NCI-H2171 (cell line): Measurements from ENCODE around the gene SKA1.
"Not testable (repeated sequence)": the region's sequence is repeated elsewhere in the genome, so short reads cannot be mapped to it uniquely, and the experiment has no call there.

Source experiments
- DNase-seq: peaks from one replicate; lab custom pipeline; 2025; lab: John Stamatoyannopoulos, UW

Gene SKA1

DNA sequence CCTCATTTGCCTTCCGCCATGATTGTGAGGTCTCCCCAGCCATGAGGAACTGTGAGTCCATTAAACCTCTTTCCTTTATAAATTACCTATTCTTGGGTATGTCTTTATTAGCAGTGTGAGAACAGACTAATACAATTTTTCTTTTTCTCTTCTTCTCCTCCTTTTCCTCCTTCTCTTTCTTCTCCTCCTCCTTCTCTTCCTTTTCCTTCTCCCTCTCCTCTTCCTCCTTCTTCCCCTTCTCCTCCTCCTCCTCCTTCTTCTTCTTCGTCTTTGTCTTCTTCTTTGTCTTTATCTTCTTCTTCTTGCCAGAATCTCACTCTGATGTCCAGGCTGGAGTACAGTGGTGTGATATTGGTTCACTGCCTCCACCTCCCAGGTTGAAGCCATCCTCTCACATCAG, 20.2 kb downstream of the SKA1 start:
- DNase-seq = no peak

- DNase-seq = no peak
Measured at GRCh38 chr18:50396005-50396660, 21.3 kb downstream of the SKA1 start.

DNA sequence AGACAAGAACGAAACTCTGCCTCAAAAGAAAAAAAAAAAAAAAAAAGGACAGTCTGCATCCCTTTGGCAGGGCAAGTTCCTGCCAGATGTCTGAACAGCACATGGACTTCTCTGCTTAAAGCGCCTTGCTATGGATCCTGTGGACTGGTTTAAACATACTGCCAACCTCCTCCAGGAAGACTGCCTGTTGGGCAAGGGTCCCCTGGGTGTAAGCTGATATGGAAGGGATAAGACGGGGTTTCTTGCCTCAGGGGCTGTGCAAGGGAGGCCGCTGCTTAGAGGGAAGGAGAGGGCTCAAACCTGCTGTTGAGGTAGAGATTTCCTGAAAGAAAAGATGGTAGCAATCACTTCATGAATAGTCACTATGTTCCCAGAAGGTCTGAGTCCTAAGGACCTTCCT, 22.2 kb downstream of the SKA1 start:
- peak; percentile 69 for DNase-seq

GRCh38 chr18:50398099-50398498, 23.3 kb downstream of the SKA1 start:
- no peak for DNase-seq

GRCh38 chr18:50398947-50399346, 24.1 kb downstream of the SKA1 start:
- no peak for DNase-seq

DNA sequence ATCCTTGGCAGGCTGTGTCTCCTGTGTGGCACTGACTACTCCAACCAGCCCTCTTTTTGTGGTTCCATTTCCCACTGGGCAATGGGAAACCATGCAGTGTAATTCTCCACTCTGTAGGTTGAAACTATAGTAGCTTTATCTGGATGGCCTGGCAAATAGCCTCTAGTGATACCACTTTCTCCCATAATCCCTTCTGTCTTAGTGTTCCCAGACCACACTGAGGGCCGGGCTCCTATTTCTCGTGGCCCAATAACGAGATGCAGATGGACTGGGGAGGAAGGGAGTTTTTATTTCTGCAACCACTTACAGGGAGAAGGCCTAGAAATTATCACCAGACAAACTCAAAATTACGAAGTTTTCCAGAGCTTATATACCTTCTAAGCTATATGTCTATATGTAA, 24.7 kb downstream of the SKA1 start:
- no peak for DNase-seq

DNA sequence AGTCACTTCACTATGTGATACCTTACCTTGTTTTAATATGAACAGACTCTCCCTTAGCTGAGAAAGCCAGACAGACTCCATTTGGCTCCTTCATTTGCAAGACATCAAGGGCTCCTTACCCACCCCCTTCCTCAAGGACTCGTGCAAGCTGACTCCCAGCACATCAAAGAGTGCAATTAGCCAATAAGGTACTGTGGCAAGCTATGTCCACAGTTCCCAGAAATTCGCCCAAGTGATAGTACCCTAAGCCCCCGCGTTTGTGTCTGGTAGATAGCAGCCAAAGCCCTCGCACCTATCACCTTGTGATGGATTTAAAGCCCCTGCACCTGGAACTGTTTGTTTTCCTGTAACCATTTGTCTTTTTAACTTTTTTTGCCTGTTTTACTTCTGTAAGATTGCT, 25.6 kb downstream of the SKA1 start:
- DNase-seq = not testable (repeated sequence)

- DNase-seq = no peak
Measured at GRCh38 chr18:50401295-50401694, 26.4 kb downstream of the SKA1 start.

DNA sequence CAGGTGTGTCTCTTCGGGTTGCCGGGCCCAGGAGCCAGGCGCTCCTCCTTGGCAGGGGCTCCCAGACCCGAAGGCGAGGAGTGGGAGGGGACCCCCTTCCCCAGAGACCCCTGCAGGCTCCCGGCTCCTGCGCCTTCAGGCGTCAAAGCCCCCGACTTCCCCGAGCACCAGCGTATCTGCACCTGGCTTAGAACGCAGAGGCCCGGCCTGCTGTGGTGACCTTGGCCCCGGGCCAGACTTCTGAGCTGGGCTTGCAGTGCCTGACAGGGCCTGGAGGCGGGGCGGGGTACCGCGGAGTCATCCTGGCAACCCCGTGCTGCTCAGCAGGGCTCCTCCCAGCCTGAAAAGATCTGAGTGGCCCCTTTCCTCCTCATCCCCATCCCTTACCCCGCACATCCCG, 27.0 kb downstream of the SKA1 start:
- peak; percentile 34 for DNase-seq

- not testable (repeated sequence) for DNase-seq
Measured at GRCh38 chr18:50404752-50405581, 30.1 kb downstream of the SKA1 start.

- DNase-seq = no peak
Measured at GRCh38 chr18:50405582-50406271, 30.9 kb downstream of the SKA1 start.

GRCh38 chr18:50409236-50409635, 34.4 kb downstream of the SKA1 start:
- DNase-seq = no peak

DNA sequence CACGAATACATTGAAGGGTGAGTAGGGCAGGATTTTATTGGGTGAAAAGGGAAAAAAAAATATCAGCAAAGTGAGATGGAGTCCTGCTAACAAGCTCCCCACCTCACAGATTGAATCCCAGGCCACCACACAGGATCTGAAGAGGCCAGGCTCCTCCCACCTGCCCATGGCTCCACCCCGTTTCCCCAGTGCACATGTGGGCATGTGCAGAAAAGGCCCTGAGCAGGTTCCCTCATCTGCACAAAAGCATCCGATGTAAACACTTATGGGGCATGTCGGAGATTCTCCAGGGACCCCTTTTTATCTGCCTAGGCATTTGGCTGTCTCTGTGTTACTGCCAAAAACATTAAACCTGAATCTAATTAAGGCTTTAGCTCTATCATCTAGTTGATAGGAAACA, 35.2 kb downstream of the SKA1 start:
- peak; percentile 44 for DNase-seq

- no peak for DNase-seq
Measured at GRCh38 chr18:50410894-50411293, 36.0 kb downstream of the SKA1 start.

DNA sequence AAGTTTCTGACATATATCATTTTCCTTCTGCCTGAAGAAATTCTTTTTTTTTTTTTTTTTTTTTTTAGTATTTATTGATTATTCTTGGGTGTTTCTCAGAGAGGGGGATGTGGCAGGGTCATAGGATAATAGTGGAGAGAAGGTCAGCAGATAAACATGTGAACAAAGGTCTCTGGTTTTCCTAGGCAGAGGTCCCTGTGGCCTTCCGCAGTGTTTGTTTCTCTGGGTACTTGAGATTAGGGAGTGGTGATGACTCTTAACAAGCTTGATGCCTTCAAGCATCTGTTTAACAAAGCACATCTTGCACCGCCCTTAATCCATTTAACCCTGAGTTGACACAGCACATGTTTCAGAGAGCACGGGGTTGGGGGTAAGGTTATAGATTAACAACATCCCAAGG, 42.0 kb downstream of the SKA1 start:
- DNase-seq = not testable (repeated sequence)

DNA sequence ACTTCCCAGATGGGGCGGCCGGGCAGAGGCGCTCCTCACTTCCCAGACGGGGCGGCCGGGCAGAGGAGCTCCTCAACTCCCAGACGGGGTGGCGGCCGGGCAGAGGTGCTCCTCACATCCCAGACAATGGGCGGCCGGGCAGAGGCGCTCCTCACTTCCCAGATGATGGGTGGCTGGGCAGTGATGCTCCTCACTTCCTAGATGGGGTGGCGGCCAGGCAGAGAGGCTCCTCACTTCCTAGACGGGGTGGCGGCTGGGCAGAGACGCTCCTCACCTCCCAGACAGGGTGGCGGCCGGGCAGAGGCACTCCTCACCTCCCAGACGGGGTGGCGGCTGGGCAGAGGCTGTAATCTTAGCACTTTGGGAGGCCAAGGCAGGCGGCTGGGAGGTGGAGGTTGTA, 42.9 kb downstream of the SKA1 start:
- DNase-seq = not testable (repeated sequence)

DNA sequence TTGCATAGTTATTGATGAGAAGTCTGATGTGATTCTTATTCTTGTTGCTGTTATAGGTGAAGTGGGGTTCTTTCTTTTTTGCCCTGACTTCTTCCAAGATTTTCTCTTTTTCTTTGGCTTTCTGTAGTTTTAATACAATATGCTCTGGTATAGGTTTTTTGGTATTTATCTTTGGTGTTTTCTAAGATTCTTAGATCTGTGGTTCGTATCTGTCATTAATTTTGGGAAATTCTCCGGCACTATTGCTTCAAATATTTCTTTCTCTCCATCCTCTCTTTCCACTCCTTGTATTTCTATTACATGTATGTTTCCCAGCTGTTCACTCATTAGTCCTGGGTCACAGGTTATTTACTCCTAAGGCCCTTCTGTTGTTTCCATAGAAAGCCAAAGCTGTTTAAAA, 43.8 kb downstream of the SKA1 start:
- DNase-seq = no peak

- no peak for DNase-seq
Measured at GRCh38 chr18:50422286-50422898, 47.5 kb downstream of the SKA1 start.

DNA sequence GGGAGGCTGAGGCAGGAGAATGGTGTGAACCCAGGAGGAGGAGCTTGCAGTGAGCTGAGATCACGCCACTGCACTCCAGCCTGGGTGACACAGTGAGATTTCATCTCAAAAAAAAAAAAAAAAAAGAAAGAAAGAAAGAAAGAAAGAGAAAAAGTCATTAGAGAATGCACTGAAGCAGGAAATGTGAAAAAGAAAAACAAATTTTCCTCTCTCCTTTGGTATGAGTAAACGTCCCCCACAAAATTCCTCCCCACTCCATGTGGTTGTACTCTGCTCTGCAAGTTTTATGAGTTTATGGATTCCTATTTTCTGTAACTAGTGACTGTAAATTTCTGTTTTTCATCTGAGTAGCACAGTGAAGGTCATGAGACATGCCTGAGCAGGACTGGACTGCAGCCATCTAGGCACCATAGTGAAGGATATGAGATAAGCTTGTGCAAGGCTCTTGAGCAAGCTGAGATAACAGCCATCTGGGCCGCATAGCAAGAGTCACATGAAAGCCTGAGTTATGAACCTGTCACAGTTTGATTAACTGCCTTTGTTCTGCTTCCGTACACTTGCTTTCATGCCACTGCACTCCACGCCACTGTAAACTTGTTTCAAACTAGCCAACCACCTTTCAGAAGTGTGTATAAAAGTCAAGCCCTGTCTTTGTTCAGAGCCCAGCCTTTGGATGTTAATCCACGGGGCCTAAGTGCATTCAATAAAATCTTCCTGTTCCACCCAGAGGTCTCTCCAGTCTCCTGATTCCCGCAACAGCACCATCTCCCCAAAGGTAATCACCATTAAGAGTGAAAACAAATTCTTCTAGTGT, 50.2 kb downstream of the SKA1 start:
- peak; percentile 7 for DNase-seq

DNA sequence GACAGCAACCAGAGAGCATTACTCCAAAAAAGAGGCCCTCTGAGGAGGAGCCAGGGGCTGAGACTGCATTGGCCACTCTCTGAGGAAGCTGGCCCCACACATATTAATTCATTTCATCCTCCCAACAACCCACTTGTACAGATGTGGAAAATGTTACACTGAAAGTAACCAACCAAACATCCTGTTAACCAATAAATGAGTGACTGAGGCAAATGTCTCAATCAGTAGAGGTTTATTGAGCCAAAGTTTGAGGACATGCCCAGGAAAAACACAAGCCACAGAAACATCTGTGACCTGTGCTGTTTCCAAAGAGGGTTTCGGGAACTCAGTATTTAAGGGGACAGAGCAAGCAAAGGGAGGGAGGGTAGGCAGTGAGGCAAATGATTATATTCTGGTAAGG, 53.0 kb downstream of the SKA1 start:
- no peak for DNase-seq

DNA sequence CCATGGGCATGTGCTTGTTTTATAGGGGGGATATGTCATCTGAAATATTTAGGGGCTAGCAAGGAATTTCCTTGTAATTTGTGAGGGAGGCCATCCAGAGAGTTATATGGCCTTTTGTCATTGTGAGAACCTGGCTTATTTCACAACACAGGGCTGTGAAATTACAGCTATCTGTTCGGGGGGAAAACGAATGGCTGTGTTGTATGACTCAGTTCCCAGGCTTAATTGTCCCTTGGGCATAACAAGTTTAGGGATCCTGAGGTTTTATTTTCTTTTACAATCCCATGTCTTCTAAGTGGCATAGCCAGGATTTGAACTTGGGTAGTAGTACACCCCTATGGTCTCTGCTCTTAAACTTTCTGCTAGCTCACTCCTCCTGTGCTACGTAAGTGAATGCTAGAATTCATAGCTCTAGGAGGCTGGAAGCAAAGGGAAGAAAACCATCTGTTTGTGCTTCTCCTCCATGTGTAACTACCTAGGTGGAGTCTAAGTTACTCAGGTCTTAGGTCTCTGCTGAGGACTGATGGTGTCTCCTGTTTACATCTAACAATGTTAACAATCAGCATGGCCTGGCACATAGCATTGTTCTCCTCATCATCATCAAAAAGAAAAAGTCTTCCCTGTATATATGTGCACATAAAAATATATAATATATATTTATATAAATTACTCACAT, 53.8 kb downstream of the SKA1 start:
- no peak for DNase-seq
